Central memory CD8-positive, alpha-beta T cell (primary cell): ENCODE measurements around the gene TBXAS1.
A peak's percentile ranks its signal among the peaks of the same experiment; 100 is the strongest.

Experiments
- ATAC-seq: fragments of 150-1000 bp; cut with Tn5 transposase; replicated peaks from 2 replicates; pipeline ENCODE4 v1.10.0; 2022; ENCODE audit warnings: mild to moderate bottlenecking, moderate FRiP score, moderate number of reproducible peaks; ENCODE audit not compliant: poor library complexity, severe bottlenecking; ENCODE audit errors: extremely low read depth
- DNase-seq, 2 donors: peaks; one replicate each; pipeline ENCODE4 v3.0.0; 2021; ENCODE audit warnings: low spot score in 2 of 2
- H3K27ac Mint-ChIP-seq: one replicate; pipeline ENCODE4 v1.8.0; 2022; ENCODE audit warnings: low read depth, mild to moderate bottlenecking, moderate library complexity, mixed read lengths
- H3K27me3 Mint-ChIP-seq: one replicate; pipeline ENCODE4 v1.8.0; 2022; ENCODE audit warnings: mixed read lengths
- H3K36me3 Mint-ChIP-seq: one replicate; pipeline ENCODE4 v1.8.0; 2022; ENCODE audit warnings: mild to moderate bottlenecking, moderate library complexity, mixed read lengths; ENCODE audit not compliant: insufficient read depth
- H3K4me1 Mint-ChIP-seq: one replicate; pipeline ENCODE4 v1.8.0; 2022; ENCODE audit warnings: mixed read lengths
- H3K4me3 Mint-ChIP-seq: one replicate; pipeline ENCODE4 v1.8.0; 2022; ENCODE audit warnings: mild to moderate bottlenecking, moderate library complexity, mixed read lengths
- H3K9me3 Mint-ChIP-seq: one replicate; pipeline ENCODE4 v1.8.0; 2022; ENCODE audit warnings: mixed read lengths

TBXAS1 gene

GRCh38 chr7:140005754-140006503, 176.9 kb downstream of the TBXAS1 start:
- no peak for DNase-seq

DNA sequence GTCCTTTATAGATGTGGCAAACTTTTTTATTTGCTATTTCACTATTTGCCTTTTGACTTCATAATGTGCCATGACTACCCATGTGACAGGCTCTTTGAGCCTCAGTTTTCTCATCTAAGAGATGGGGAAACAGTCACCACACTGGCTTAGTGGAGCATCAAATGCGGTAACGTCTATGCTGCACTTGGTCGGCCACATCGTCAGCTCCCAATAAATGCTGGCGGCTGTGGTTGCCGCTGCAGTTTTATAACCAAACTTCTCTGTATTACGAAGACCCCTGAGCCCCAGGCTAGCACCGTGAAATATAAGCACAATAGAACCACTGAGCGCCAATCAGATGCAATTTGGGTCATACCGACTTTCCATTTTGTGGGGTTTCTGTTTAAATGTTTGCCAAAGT, 177.5 kb downstream of the TBXAS1 start:
- no peaks in the 10 kb centered on the region for H3K36me3 Mint-ChIP-seq
- no peak overlapping the region for H3K4me3 Mint-ChIP-seq
- H3K27ac Mint-ChIP-seq, result no peak overlapping the region
- ATAC-seq, result no peak
- DNase-seq, result no peak
- no peaks in the 10 kb centered on the region for H3K9me3 Mint-ChIP-seq
- no peaks in the 10 kb centered on the region for H3K4me1 Mint-ChIP-seq
- no peaks in the 10 kb centered on the region for H3K27me3 Mint-ChIP-seq

More at GRCh38 chr7:140005754-140006503, 176.9 kb downstream of the TBXAS1 start:
- ATAC-seq, result no peak
- Mint-ChIP-seq H3K27ac (no peak overlapping the region), H3K4me1 (no peaks in the 10 kb centered on the region), H3K4me3 (no peak overlapping the region), H3K9me3 (no peaks in the 10 kb centered on the region), H3K27me3 (no peaks in the 10 kb centered on the region), H3K36me3 (no peaks in the 10 kb centered on the region)

- Mint-ChIP-seq H3K4me3 (no peak overlapping the region), H3K27ac (no peak overlapping the region)
- DNase-seq, result no peak
Measured at GRCh38 chr7:140007051-140007690, 178.1 kb downstream of the TBXAS1 start.

DNA sequence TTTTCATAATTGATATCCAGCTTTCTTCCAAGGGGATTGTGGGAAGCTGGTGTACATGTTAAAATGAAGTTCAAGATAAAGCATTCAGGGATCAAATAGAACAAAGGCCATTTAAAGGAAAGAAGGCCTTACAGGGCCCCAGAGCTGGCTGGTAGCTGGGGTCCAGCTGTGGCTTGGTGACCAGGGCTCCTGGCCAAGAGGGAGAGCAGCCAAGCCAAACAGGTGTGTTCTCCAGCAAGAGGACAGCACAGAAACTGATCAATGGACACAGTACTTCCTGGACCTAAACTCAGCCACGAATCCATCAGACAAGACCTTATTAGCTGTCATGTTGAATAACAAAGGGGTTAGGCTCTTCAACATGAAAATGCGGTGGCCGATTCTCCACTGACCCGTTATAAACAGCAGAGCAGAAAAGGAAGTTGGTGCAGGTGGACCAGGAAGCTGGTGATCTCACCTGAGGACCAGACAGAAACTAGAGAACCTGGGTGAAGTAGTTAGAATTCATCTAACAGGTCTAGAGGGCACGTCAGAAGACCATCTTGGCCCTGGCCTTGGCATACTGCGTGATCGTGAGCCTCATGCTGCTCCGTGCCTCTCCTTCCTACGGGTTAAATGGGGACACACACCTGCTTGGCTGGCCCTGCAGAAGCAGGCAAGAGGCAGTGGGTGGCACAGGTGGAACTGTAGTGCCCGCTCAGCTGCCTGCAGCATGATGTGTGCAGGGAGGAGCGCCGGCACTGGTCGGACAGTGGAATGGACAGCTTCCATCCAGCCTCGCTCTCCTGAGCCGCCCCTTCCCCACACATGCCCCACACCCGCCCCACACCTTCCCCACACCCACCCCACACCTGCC, 179.9 kb downstream of the TBXAS1 start:
- no peak overlapping the region for H3K4me3 Mint-ChIP-seq
- no peaks in the 10 kb centered on the region for H3K27me3 Mint-ChIP-seq
- H3K27ac Mint-ChIP-seq, result no peak overlapping the region
- H3K4me1 Mint-ChIP-seq, result no peaks in the 10 kb centered on the region
- DNase-seq (no peak), ATAC-seq (no peak)
- H3K36me3 Mint-ChIP-seq, result no peaks in the 10 kb centered on the region
- no peaks in the 10 kb centered on the region for H3K9me3 Mint-ChIP-seq

More at GRCh38 chr7:140007051-140007690, 178.1 kb downstream of the TBXAS1 start:
- no peak for ATAC-seq
- H3K27me3 Mint-ChIP-seq, result no peaks in the 10 kb centered on the region
- no peaks in the 10 kb centered on the region for H3K4me1 Mint-ChIP-seq
- no peaks in the 10 kb centered on the region for H3K36me3 Mint-ChIP-seq
- H3K9me3 Mint-ChIP-seq, result no peaks in the 10 kb centered on the region

DNA sequence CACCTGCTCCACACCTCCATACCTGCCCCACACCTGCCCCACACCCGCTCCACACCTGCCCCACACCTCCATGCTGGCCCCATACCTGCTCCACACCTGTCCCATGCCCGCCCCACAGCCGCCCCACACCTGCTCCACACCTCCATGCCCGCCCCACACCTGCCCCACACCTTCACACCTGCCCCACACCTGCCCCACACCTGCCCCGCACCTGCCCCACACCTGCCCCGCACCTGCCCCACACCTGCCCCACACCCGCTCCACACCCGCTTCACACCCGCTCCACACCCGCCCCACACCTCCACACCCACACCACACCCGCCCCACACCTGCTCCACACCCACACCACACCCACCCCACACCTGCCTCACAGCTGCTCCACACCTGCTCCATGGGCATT, 180.7 kb downstream of the TBXAS1 start:
- no peaks in the 10 kb centered on the region for H3K9me3 Mint-ChIP-seq
- no peaks in the 10 kb centered on the region for H3K4me1 Mint-ChIP-seq
- H3K36me3 Mint-ChIP-seq, result no peaks in the 10 kb centered on the region
- DNase-seq (no peak), ATAC-seq (no peak)
- no peak overlapping the region for H3K27ac Mint-ChIP-seq
- no peak overlapping the region for H3K4me3 Mint-ChIP-seq
- H3K27me3 Mint-ChIP-seq, result no peaks in the 10 kb centered on the region

GRCh38 chr7:140010194-140010895, 181.3 kb downstream of the TBXAS1 start:
- Mint-ChIP-seq H3K9me3 (no peaks in the 10 kb centered on the region), H3K36me3 (no peaks in the 10 kb centered on the region), H3K4me1 (no peaks in the 10 kb centered on the region), H3K4me3 (no peak overlapping the region), H3K27me3 (no peaks in the 10 kb centered on the region), H3K27ac (no peak overlapping the region)
- DNase-seq (no peak), ATAC-seq (no peak)

DNA sequence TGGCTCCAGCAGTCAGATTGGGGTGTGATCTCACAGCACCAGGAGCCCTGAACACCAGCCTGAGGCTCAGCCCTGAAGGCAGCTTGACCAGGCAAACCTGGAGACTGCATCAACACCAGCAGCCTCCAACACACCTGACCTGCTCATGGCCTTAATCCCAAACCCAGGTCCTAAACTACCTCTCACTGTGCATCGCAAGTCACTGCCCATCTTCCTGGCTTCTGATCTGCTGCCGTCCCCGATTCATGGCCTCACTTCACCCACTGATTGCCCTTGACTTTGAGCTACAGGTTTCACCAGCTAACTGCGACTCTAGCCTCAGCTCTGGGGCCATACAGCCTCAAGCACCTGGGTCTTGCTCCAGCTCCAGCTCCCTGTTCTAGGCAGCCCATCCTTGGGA, 184.6 kb downstream of the TBXAS1 start:
- H3K4me3 Mint-ChIP-seq, result no peak overlapping the region
- no peaks in the 10 kb centered on the region for H3K4me1 Mint-ChIP-seq
- no peak overlapping the region for H3K27ac Mint-ChIP-seq
- DNase-seq (no peak), ATAC-seq (no peak)
- H3K36me3 Mint-ChIP-seq, result peaks cover 3% of the 10 kb centered on the region
- H3K27me3 Mint-ChIP-seq, result no peaks in the 10 kb centered on the region
- H3K9me3 Mint-ChIP-seq, result no peaks in the 10 kb centered on the region

- ATAC-seq (no peak), DNase-seq (no peak)
- peak overlapping the region; percentile 35 for H3K27ac Mint-ChIP-seq
- no peaks in the 10 kb centered on the region for H3K27me3 Mint-ChIP-seq
- peaks cover 3% of the 10 kb centered on the region for H3K36me3 Mint-ChIP-seq
- H3K4me1 Mint-ChIP-seq, result no peaks in the 10 kb centered on the region
- H3K9me3 Mint-ChIP-seq, result no peaks in the 10 kb centered on the region
- H3K4me3 Mint-ChIP-seq, result no peak overlapping the region
Measured at GRCh38 chr7:140014123-140014522, 185.1 kb downstream of the TBXAS1 start.

DNA sequence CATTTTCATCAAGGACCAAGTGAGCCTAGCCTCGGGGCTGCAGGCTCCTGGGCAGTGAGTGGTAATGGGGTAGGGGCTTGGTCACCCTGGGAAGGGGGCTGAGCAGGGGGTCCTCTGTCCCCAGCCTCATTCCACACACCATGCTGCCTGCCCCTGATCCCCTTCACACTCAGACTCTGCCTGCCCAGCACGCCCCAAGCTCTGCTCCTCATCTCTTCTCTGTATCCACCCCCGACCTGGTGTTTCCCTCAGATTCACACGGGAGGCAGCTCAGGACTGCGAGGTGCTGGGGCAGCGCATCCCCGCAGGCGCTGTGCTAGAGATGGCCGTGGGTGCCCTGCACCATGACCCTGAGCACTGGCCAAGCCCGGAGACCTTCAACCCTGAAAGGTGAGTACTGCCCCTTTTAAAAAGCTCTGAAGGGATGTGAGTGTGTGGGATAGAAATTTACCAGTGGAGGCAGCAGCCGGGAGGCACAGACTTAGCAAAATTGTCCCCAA, 186.5 kb downstream of the TBXAS1 start:
- Mint-ChIP-seq H3K36me3 (peaks cover 3% of the 10 kb centered on the region), H3K9me3 (no peaks in the 10 kb centered on the region), H3K27ac (no peak overlapping the region), H3K4me3 (no peak overlapping the region), H3K27me3 (no peaks in the 10 kb centered on the region), H3K4me1 (no peaks in the 10 kb centered on the region)
- no peak for ATAC-seq
- no peak for DNase-seq

- Mint-ChIP-seq H3K27me3 (no peaks in the 10 kb centered on the region), H3K36me3 (peaks cover 4% of the 10 kb centered on the region), H3K4me1 (no peaks in the 10 kb centered on the region), H3K27ac (no peak overlapping the region), H3K4me3 (no peak overlapping the region), H3K9me3 (no peaks in the 10 kb centered on the region)
- DNase-seq (no peak), ATAC-seq (no peak)
Measured at GRCh38 chr7:140016540-140016939, 187.5 kb downstream of the TBXAS1 start.

DNA sequence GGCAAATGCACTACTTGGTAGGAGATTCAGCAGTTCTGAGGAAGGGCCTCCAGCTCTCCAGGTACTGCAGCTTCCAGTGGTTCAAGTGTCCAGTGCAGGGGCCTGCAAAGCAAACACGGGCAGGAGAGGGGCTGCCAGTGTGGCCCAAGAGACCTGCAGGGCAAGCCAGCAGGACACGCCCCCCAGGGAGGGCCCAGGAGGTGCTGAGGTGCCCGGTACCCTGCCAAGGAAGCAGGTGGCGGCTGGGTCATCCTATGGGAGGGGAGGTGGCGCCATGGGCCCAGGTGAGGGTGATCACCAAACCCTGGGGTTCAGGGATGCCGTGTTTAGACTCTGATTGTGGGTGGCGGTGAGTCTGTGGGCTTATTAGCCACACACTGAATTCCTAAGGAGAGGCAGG, 188.0 kb downstream of the TBXAS1 start:
- H3K4me1 Mint-ChIP-seq, result peaks cover 5% of the 10 kb centered on the region
- H3K4me3 Mint-ChIP-seq, result no peak overlapping the region
- peaks cover 6% of the 10 kb centered on the region for H3K36me3 Mint-ChIP-seq
- ATAC-seq (no peak), DNase-seq (no peak)
- H3K27ac Mint-ChIP-seq, result no peak overlapping the region
- no peaks in the 10 kb centered on the region for H3K9me3 Mint-ChIP-seq
- no peaks in the 10 kb centered on the region for H3K27me3 Mint-ChIP-seq

- ATAC-seq, result no peak
- H3K9me3 Mint-ChIP-seq, result no peaks in the 10 kb centered on the region
- H3K27ac Mint-ChIP-seq, result no peak overlapping the region
- no peaks in the 10 kb centered on the region for H3K27me3 Mint-ChIP-seq
- H3K36me3 Mint-ChIP-seq, result peaks cover 7% of the 10 kb centered on the region
- H3K4me3 Mint-ChIP-seq, result no peak overlapping the region
- no peak for DNase-seq
- peaks cover 8% of the 10 kb centered on the region for H3K4me1 Mint-ChIP-seq
Measured at GRCh38 chr7:140017543-140017942, 188.5 kb downstream of the TBXAS1 start.
